Measurements from ENCODE around the gene JAKMIP1.
A peak's percentile ranks its signal among the peaks of the same experiment; 100 is the strongest.
"Not testable (repeated sequence)": the region's sequence is repeated elsewhere in the genome, so short reads cannot be mapped to it uniquely, and the experiment has no call there.

Gene JAKMIP1

DNA sequence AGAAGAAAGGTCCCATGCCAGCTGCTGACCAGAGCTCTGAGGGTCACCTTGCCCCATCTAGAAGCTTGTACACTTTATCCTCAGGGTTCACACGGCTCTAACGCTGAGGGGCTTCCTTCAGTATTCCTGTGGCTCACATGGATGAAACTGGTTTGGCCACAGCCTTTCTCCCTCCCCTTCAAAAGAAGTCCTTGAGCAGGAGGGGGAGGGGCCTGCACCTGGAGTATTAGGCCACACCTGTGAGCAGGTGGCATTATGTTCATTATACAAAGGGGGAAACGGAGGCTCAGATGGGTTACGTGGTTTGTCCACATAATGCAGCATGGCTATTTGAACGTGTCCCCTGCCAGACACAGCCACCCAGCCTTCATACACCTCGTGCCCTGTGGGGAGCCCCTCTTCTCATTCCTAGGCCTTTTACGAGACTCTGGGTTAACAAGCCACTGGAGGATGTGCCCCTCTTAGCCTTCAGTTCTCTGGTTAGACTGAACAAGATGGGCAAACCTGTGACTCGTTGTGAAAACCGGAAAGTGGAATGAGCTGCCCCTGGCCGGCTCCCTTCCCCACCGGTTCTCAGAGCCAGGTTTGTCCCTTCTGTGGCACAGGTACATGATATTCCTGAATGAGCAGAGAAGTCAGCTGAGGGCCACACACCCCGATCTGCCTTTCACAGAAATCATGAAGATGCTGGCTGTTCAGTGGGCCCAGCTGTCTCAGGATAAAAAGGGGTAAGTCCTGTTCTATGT is 27.2 kb upstream of the JAKMIP1 start:
- H3K27me3 ChIP-seq (replicated peaks; ENCODE audit: control insufficient read depth, insufficient read depth, low read length): peaks cover 48% of the 10 kb centered on the region
- no peak for DNase-seq (ENCODE audit: low read depth)
- H3K4me1 ChIP-seq (ENCODE audit: control insufficient read depth, insufficient read depth, low read length): no peaks in the 10 kb centered on the region
- H3K9ac ChIP-seq (ENCODE audit: low read length): no peak overlapping the region
- H3K4me3 ChIP-seq (ENCODE audit: low read length): no peak overlapping the region
- no peaks in the 10 kb centered on the region for H3K36me3 ChIP-seq (ENCODE audit: control insufficient read depth, insufficient read depth, low read length, severe bottlenecking)
- H3K9me3 ChIP-seq (ENCODE audit: control insufficient read depth, low read length): peaks cover 8% of the 10 kb centered on the region

DNA sequence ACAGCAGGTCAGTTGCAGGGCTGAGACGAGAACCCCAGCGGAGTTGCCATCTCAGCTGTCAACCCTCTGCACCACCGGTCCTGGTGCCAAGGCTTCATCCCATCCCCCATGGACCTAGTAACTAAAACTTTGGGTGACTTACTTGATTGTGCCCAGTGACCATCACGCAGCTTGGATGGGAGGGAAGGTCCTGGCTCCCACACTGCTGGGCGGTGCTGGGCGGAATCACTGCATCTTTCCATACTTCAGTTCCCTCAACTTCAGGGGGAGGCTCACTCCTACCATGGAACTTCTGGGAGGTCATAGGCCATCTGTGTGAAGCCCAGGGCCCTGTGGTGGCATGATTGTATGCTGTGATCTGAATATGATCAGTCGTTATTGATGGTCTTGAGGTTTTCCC is 26.2 kb upstream of the JAKMIP1 start:
- DNase-seq (ENCODE audit: low read depth): no peak
- Histone ChIP-seq H3K27me3 (replicated peaks; ENCODE audit: control insufficient read depth, insufficient read depth, low read length) (peaks cover 53% of the 10 kb centered on the region), H3K9me3 (ENCODE audit: control insufficient read depth, low read length) (peaks cover 12% of the 10 kb centered on the region), H3K4me1 (ENCODE audit: control insufficient read depth, insufficient read depth, low read length) (no peaks in the 10 kb centered on the region), H3K4me3 (ENCODE audit: low read length) (no peak overlapping the region), H3K9ac (ENCODE audit: low read length) (no peak overlapping the region), H3K36me3 (ENCODE audit: control insufficient read depth, insufficient read depth, low read length, severe bottlenecking) (no peaks in the 10 kb centered on the region)

DNA sequence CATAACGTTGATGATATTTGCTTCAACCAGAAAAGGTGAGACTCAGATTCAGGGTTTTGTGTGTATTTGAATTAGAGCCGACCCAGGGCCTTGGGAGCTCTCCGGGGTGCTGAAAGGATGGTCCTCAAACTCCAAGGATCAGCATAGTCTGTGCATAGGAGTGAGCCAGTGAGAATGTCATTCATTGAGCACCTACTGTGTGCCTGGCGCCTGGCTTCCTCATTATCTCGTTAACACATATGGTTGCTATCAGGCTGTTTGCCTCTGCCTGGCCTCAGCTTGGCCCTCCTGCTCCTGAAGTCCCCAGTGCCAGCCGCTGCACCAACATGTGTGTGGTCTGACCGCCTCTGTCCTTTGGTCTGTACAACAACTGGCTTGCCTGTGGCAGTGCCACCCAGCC is 25.1 kb upstream of the JAKMIP1 start:
- H3K9me3 ChIP-seq (ENCODE audit: control insufficient read depth, low read length): peaks cover 12% of the 10 kb centered on the region
- no peaks in the 10 kb centered on the region for H3K36me3 ChIP-seq (ENCODE audit: control insufficient read depth, insufficient read depth, low read length, severe bottlenecking)
- peaks cover 63% of the 10 kb centered on the region for H3K27me3 ChIP-seq (replicated peaks; ENCODE audit: control insufficient read depth, insufficient read depth, low read length)
- H3K9ac ChIP-seq (ENCODE audit: low read length): no peak overlapping the region
- H3K4me1 ChIP-seq (ENCODE audit: control insufficient read depth, insufficient read depth, low read length): no peaks in the 10 kb centered on the region
- DNase-seq (ENCODE audit: low read depth): peak; percentile 39
- H3K4me3 ChIP-seq (ENCODE audit: low read length): no peak overlapping the region

DNA sequence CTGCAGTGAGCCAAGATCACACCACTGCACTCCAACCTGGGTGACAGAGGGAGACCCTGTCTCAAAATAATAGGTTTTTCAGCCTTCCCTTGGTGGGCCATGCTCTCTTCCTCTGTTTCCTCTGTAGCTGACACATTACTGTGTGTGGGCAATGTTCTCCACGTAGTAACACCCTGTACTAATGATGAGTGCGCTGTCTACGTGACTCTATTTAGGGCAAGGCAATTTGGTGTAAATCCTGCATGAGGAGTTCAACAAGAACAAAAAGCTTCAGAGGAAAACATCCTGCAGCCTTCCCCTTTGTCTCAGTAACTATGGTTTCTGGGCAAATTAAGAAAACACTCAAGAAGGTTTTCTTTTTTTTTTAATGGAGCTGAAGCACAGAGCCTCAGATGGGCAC is 24.4 kb upstream of the JAKMIP1 start:
- peaks cover 12% of the 10 kb centered on the region for H3K9me3 ChIP-seq (ENCODE audit: control insufficient read depth, low read length)
- DNase-seq (ENCODE audit: low read depth): no peak
- H3K4me1 ChIP-seq (ENCODE audit: control insufficient read depth, insufficient read depth, low read length): no peaks in the 10 kb centered on the region
- no peak overlapping the region for H3K9ac ChIP-seq (ENCODE audit: low read length)
- H3K27me3 ChIP-seq (replicated peaks; ENCODE audit: control insufficient read depth, insufficient read depth, low read length): peaks cover 59% of the 10 kb centered on the region
- H3K4me3 ChIP-seq (ENCODE audit: low read length): no peak overlapping the region
- no peaks in the 10 kb centered on the region for H3K36me3 ChIP-seq (ENCODE audit: control insufficient read depth, insufficient read depth, low read length, severe bottlenecking)

DNA sequence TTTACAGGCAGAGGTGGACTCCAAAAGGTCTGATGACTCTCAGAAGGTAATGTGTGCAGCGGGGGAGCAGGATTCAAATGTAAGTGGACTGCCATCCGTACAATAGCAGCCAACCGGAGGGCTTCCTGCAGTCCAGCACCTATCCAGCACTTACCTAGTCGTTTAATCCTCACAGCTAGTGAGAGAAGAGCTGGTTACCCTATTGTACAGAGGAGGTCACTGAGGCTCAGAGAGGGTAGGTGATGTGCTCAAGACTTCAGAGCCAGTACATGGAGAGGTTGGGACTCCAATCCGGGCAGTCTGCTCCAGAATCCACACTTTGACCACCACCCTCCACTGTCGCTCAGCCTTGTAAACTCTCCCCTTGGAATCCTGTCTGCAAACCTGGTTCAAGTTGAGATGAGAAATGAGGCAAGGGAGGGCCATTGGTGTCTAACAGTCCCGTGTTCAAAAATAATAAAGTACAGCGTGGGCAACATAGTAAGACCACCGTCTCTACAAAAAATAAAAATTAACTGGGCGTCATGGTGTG is 22.5 kb upstream of the JAKMIP1 start:
- no peak overlapping the region for H3K4me3 ChIP-seq (ENCODE audit: low read length)
- H3K9ac ChIP-seq (ENCODE audit: low read length): no peak overlapping the region
- peaks cover 56% of the 10 kb centered on the region for H3K27me3 ChIP-seq (replicated peaks; ENCODE audit: control insufficient read depth, insufficient read depth, low read length)
- peaks cover 12% of the 10 kb centered on the region for H3K9me3 ChIP-seq (ENCODE audit: control insufficient read depth, low read length)
- no peak for DNase-seq (ENCODE audit: low read depth)
- peaks cover 5% of the 10 kb centered on the region for H3K4me1 ChIP-seq (ENCODE audit: control insufficient read depth, insufficient read depth, low read length)
- H3K36me3 ChIP-seq (ENCODE audit: control insufficient read depth, insufficient read depth, low read length, severe bottlenecking): no peaks in the 10 kb centered on the region

DNA sequence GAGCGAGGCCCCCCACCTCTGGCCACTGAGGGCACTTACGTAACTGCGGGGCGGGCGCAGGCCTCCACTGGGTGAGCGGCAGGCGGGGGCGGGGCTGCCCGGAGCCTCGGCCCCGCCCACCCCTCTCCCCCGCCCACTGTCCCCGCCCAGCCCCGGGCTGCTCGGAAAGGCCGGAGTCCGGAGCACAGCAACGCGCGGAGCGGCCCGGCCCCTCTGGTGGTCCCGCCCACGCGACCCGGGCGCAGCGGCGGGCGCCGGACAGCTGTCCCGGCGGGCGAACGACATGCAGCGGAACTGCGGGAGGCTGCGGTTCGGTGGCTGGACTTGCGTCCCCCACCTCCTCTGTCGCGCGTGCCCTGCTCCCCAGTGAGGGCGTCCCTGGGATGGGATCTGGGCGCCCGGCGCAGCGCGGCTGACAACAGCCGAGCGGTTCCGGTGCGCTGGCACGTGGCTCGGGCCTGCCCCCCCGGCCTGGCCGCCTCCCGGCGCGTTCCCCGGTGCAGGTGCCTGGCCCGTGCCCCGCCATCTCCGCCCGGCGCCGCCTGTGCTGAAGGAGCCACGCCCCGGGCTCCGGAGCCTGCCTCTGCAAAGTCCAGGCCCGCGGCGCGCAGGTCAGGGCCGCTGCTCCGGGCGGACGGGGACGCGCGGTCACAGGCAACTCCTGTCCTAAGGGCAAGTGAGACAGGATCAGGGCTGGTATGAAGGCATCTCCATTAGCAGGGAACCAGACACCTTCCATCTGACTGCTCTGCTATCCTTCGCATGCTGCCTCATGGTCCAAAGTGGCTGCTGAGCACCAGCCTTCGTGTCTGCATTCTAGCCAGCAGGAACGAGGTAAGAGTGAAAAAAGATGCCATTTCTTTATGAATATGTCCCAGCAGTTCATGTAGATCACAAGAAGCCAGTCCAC is 21.8 kb upstream of the JAKMIP1 start:
- H3K36me3 ChIP-seq (ENCODE audit: control insufficient read depth, insufficient read depth, low read length, severe bottlenecking): no peaks in the 10 kb centered on the region
- peak; percentile 9 for DNase-seq (ENCODE audit: low read depth)
- no peak overlapping the region for H3K9ac ChIP-seq (ENCODE audit: low read length)
- peaks cover 51% of the 10 kb centered on the region for H3K27me3 ChIP-seq (replicated peaks; ENCODE audit: control insufficient read depth, insufficient read depth, low read length)
- H3K9me3 ChIP-seq (ENCODE audit: control insufficient read depth, low read length): peaks cover 13% of the 10 kb centered on the region
- H3K4me3 ChIP-seq (ENCODE audit: low read length): no peak overlapping the region
- H3K4me1 ChIP-seq (ENCODE audit: control insufficient read depth, insufficient read depth, low read length): peaks cover 5% of the 10 kb centered on the region

DNA sequence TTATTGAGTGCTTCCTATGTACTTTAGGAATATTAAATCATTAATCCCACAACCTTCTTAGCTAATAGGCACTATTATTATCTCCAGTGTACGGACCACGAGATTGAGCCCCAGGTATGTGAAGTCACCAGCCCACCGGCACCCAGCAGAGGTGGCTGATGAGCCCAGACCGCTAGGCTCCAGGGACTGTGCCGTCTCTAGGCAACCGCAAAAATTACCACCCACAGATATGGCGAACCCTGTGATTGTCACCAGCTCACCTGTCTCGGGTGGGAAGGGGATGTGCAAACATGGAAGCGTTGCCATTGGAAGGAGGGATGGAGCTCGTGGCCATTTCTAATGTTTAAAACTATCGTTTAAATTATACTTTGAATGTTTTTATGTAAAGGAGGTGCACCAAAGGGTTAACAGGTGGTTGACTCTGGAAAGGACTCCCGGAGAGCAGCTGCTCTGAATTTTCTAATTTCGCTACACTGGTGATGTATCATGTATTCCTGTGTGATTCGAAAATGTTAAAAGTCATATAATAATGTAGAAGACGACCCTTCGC is 21.0 kb upstream of the JAKMIP1 start:
- Histone ChIP-seq H3K9me3 (ENCODE audit: control insufficient read depth, low read length) (peaks cover 20% of the 10 kb centered on the region), H3K4me3 (ENCODE audit: low read length) (no peak overlapping the region), H3K27me3 (replicated peaks; ENCODE audit: control insufficient read depth, insufficient read depth, low read length) (peaks cover 46% of the 10 kb centered on the region), H3K9ac (ENCODE audit: low read length) (no peak overlapping the region), H3K4me1 (ENCODE audit: control insufficient read depth, insufficient read depth, low read length) (peaks cover 5% of the 10 kb centered on the region), H3K36me3 (ENCODE audit: control insufficient read depth, insufficient read depth, low read length, severe bottlenecking) (no peaks in the 10 kb centered on the region)
- no peak for DNase-seq (ENCODE audit: low read depth)

DNA sequence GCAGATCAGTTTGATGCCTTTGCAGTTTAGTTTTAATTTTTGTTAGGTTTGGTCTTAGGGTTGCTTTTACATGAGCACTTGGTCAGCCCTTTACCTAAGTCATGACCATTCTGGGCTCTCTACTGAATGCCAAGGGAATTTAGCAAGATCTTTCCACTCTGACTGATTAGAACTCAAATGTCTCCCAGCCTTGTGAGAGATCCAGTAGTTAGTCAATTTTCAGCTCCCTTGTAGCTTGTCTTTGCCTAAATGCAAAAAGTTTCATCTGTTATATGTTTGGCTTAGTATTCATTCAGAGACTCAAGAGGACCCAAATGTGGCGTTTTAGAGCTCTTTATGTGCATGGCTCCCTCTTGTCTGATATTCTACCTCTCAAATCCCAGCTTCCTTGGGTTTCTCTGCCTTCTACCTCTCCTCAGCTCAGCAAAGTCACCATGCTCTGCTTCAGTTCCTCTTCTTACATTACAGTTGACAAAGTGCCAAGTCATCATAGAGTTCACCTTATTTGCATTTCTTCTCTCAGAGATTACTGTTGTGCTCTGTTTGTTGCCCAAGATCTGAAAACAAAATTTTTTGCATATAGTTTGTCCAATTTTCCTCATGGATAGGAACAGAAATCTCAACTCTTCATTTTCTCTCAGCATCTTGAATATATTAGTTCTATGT is 17.5 kb upstream of the JAKMIP1 start:
- DNase-seq (ENCODE audit: low read depth): no peak
- H3K27me3 ChIP-seq (replicated peaks; ENCODE audit: control insufficient read depth, insufficient read depth, low read length): peaks cover 31% of the 10 kb centered on the region
- H3K9ac ChIP-seq (ENCODE audit: low read length): no peak overlapping the region
- no peak overlapping the region for H3K4me3 ChIP-seq (ENCODE audit: low read length)
- H3K36me3 ChIP-seq (ENCODE audit: control insufficient read depth, insufficient read depth, low read length, severe bottlenecking): no peaks in the 10 kb centered on the region
- peaks cover 23% of the 10 kb centered on the region for H3K9me3 ChIP-seq (ENCODE audit: control insufficient read depth, low read length)
- peaks cover 5% of the 10 kb centered on the region for H3K4me1 ChIP-seq (ENCODE audit: control insufficient read depth, insufficient read depth, low read length)

DNA sequence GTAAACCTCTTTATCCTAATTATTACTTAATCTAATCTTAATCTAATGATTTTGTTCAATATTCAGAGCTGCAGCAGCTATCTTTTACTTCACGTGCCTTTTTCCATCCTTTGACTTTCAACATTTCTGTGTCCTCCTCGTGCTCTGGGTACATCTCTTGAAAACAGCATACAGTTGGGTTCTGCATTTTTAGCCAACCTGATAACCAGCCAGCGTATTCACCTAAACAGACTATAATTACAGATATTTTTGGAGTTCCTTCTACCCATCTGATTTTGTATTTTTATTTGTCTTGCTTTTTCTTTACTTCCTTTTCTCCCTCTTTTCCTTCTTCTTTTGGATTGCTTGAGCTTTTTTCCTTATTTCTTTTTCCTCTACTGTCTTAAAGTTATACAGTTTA is 16.2 kb upstream of the JAKMIP1 start:
- Histone ChIP-seq H3K4me3 (ENCODE audit: low read length) (no peak overlapping the region), H3K4me1 (ENCODE audit: control insufficient read depth, insufficient read depth, low read length) (peaks cover 5% of the 10 kb centered on the region), H3K9me3 (ENCODE audit: control insufficient read depth, low read length) (peaks cover 19% of the 10 kb centered on the region), H3K9ac (ENCODE audit: low read length) (no peak overlapping the region), H3K27me3 (replicated peaks; ENCODE audit: control insufficient read depth, insufficient read depth, low read length) (peaks cover 24% of the 10 kb centered on the region), H3K36me3 (ENCODE audit: control insufficient read depth, insufficient read depth, low read length, severe bottlenecking) (no peaks in the 10 kb centered on the region)
- no peak for DNase-seq (ENCODE audit: low read depth)

DNA sequence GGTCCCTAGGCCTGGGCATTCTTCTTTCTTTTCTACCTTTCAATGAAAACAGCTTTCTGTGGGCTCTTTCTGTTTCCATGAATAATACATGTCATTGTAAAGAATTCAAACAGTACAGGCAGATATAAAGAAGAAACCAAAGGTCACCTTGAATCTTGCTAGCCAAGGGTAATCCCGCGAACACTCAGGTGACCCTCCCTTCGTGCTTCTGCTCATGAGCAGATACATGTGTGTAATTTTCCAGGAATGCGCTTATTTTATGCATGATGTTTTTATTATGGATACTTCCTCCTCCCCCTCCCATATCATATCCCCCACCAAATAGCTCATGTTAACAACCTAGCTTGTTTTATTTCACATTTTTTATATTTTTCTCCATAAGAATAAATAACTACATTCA is 9.6 kb upstream of the JAKMIP1 start:
- Histone ChIP-seq H3K27me3 (replicated peaks; ENCODE audit: control insufficient read depth, insufficient read depth, low read length) (peaks cover 9% of the 10 kb centered on the region), H3K36me3 (ENCODE audit: control insufficient read depth, insufficient read depth, low read length, severe bottlenecking) (no peaks in the 10 kb centered on the region), H3K9ac (ENCODE audit: low read length) (no peak overlapping the region), H3K4me3 (ENCODE audit: low read length) (no peak overlapping the region), H3K9me3 (ENCODE audit: control insufficient read depth, low read length) (peaks cover 9% of the 10 kb centered on the region), H3K4me1 (ENCODE audit: control insufficient read depth, insufficient read depth, low read length) (no peaks in the 10 kb centered on the region)
- no peak for DNase-seq (ENCODE audit: low read depth)

DNA sequence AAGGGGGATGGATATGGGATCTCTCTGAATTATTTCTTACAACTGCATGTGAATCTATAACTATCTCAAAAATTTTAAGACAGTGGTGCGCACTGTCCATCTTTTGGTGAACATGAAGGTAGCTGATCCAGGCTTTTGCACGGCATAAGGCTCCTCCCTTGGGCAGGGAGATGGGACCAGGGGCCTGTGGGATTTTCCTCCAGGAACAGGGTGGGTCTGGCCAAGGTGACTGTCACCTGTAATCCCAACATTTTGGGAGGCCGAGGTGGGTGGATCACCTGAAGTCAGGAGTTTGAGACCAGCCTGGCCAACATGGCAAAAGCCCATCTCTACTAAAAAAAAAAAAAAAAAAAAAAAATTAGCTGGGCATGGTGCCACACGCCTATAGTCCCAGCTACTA is 8.9 kb upstream of the JAKMIP1 start:
- H3K9me3 ChIP-seq (ENCODE audit: control insufficient read depth, low read length); H3K36me3 ChIP-seq (ENCODE audit: control insufficient read depth, insufficient read depth, low read length, severe bottlenecking); H3K9ac ChIP-seq (ENCODE audit: low read length); DNase-seq (ENCODE audit: low read depth); H3K4me1 ChIP-seq (ENCODE audit: control insufficient read depth, insufficient read depth, low read length); H3K27me3 ChIP-seq (replicated peaks; ENCODE audit: control insufficient read depth, insufficient read depth, low read length); H3K4me3 ChIP-seq (ENCODE audit: low read length): not testable (repeated sequence)
